ENCODE data around the gene GRIN2A. TPM values are rescaled to one million over a fixed set of nuclear protein-coding genes. Genes with fewer than 3 reads are reported as not detected.

Gene GRIN2A
- total RNA-seq, 1 donor from 2014 or later: under 0.01 TPM

GRCh38 chr16:9807302-9807701 is 374.9 kb downstream of the GRIN2A start:
- no peak for DNase-seq (ENCODE audit: low read depth)
- no peak for TF ChIP-seq CTCF (IDR thresholded peaks at IDR 0.05; ENCODE audit: insufficient read depth, low read length, poor library complexity, severe bottlenecking)
- H3K4me3 ChIP-seq (ENCODE audit: low read depth, low read length): no peak overlapping the region

GRCh38 chr16:9805109-9805508 is 377.1 kb downstream of the GRIN2A start:
- no peak overlapping the region for H3K4me3 ChIP-seq (ENCODE audit: low read depth, low read length)
- no peaks in the 10 kb centered on the region for H3K27me3 ChIP-seq (ENCODE audit: control insufficient read depth, insufficient read depth, low read length)
- TF ChIP-seq CTCF (IDR thresholded peaks at IDR 0.05; ENCODE audit: insufficient read depth, low read length, poor library complexity, severe bottlenecking): no peak
- H3K36me3 ChIP-seq (ENCODE audit: control insufficient read depth, insufficient read depth, low read length): no peaks in the 10 kb centered on the region
- no peak for DNase-seq (ENCODE audit: low read depth)

More at GRCh38 chr16:9807302-9807701, 374.9 kb downstream of the GRIN2A start:
- Histone ChIP-seq H3K27me3 (ENCODE audit: control insufficient read depth, insufficient read depth, low read length) (no peaks in the 10 kb centered on the region), H3K36me3 (ENCODE audit: control insufficient read depth, insufficient read depth, low read length) (no peaks in the 10 kb centered on the region)

- no peak for TF ChIP-seq CTCF (IDR thresholded peaks at IDR 0.05; ENCODE audit: insufficient read depth, low read length, poor library complexity, severe bottlenecking)
- H3K27me3 ChIP-seq (ENCODE audit: control insufficient read depth, insufficient read depth, low read length): no peaks in the 10 kb centered on the region
- no peak overlapping the region for H3K4me3 ChIP-seq (ENCODE audit: low read depth, low read length)
- no peak for DNase-seq (ENCODE audit: low read depth)
- no peaks in the 10 kb centered on the region for H3K36me3 ChIP-seq (ENCODE audit: control insufficient read depth, insufficient read depth, low read length)
Measured at GRCh38 chr16:9802160-9802559, 380.1 kb downstream of the GRIN2A start.

GRCh38 chr16:9801651-9802050 is 380.6 kb downstream of the GRIN2A start:
- no peak for TF ChIP-seq CTCF (IDR thresholded peaks at IDR 0.05; ENCODE audit: insufficient read depth, low read length, poor library complexity, severe bottlenecking)
- Histone ChIP-seq H3K27me3 (ENCODE audit: control insufficient read depth, insufficient read depth, low read length) (no peaks in the 10 kb centered on the region), H3K36me3 (ENCODE audit: control insufficient read depth, insufficient read depth, low read length) (no peaks in the 10 kb centered on the region), H3K4me3 (ENCODE audit: low read depth, low read length) (no peak overlapping the region)
- no peak for DNase-seq (ENCODE audit: low read depth)

- H3K27me3 ChIP-seq (ENCODE audit: control insufficient read depth, insufficient read depth, low read length): no peaks in the 10 kb centered on the region
- no peak for TF ChIP-seq CTCF (IDR thresholded peaks at IDR 0.05; ENCODE audit: insufficient read depth, low read length, poor library complexity, severe bottlenecking)
- DNase-seq (ENCODE audit: low read depth): no peak
- no peak overlapping the region for H3K4me3 ChIP-seq (ENCODE audit: low read depth, low read length)
- H3K36me3 ChIP-seq (ENCODE audit: control insufficient read depth, insufficient read depth, low read length): no peaks in the 10 kb centered on the region
Measured at GRCh38 chr16:9800186-9800738, 382.0 kb downstream of the GRIN2A start.

GRCh38 chr16:9798952-9799580 is 383.2 kb downstream of the GRIN2A start:
- Histone ChIP-seq H3K36me3 (ENCODE audit: control insufficient read depth, insufficient read depth, low read length) (no peaks in the 10 kb centered on the region), H3K27me3 (ENCODE audit: control insufficient read depth, insufficient read depth, low read length) (no peaks in the 10 kb centered on the region), H3K4me3 (ENCODE audit: low read depth, low read length) (no peak overlapping the region)
- DNase-seq (ENCODE audit: low read depth): no peak
- TF ChIP-seq CTCF (IDR thresholded peaks at IDR 0.05; ENCODE audit: insufficient read depth, low read length, poor library complexity, severe bottlenecking): no peak
